ENCODE results near the gene AHNAK.
A peak's percentile ranks its signal among the peaks of the same experiment; 100 is the strongest.

AHNAK gene

GRCh38 chr11:62498492-62499286 lies 47.9 kb downstream of the AHNAK start:
- H3K27ac ChIP-seq = peak overlapping the region; percentile 90
- POLR2A ChIA-PET (ENCODE audit: low non-redundant PET) = interaction anchor here (0.6 to 1.3 kb wide), 2 partner anchors 55 to 59 kb away, joined by 3 to 4 read pairs; no protein-coding TSS in a partner anchor
- CTCF ChIA-PET = interaction anchor here (0.5 to 2.3 kb wide), 5 partner anchors 44 to 1345 kb away, joined by 3 to 13 read pairs (median 3); no protein-coding TSS in a partner anchor
- DNase-seq (ENCODE audit: low spot score) = no peak
- TF ChIP-seq CTCF (conservative IDR thresholded peaks at IDR 0.05; ENCODE audit: low read depth) = no peak

DNA sequence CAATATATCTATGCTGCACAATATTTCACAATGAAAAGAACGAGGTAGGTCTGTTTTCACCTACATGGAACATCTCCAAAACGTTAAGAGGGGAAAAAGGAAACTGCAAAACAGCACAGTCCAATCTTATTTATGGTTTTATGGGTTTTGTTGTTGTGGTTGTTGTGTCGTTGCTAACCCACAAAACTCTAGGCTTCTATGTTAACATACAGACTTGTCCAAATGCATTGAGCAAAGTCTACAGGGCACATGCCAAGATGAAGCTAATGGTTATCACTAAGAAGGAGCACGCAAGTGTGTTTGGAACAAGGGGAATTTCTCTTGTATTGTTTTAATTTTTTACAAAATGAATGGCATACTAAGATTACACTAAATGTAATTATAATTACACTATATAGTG lies 48.6 kb downstream of the AHNAK start:
- POLR2A ChIA-PET (ENCODE audit: low non-redundant PET) = no interaction called here
- CTCF ChIA-PET = interaction anchor here (0.6 to 2.1 kb wide), 6 partner anchors 10 to 1344 kb away, joined by 3 to 13 read pairs (median 6); no protein-coding TSS in a partner anchor
- TF ChIP-seq CTCF (conservative IDR thresholded peaks at IDR 0.05; ENCODE audit: low read depth) = no peak
- no peak for DNase-seq (ENCODE audit: low spot score)
- H3K27ac ChIP-seq = peak overlapping the region; percentile 76

GRCh38 chr11:62497132-62497801 lies 49.3 kb downstream of the AHNAK start:
- H3K27ac ChIP-seq = peak overlapping the region; percentile 76
- TF ChIP-seq CTCF (conservative IDR thresholded peaks at IDR 0.05; ENCODE audit: low read depth) = peak; percentile 61; the same call in 1 of the 2 replicates
- ChIA-PET POLR2A (ENCODE audit: low non-redundant PET) (no interaction called here), CTCF (interaction anchor here (0.6 to 2.1 kb wide), 8 partner anchors 10 to 1605 kb away, joined by 3 to 13 read pairs (median 6); no protein-coding TSS in a partner anchor)
- peak; percentile 76 for DNase-seq (ENCODE audit: low spot score)

GRCh38 chr11:62496676-62497075 lies 49.9 kb downstream of the AHNAK start:
- peak overlapping the region; percentile 76 for H3K27ac ChIP-seq
- ChIA-PET CTCF (interaction anchor here (0.6 to 2.1 kb wide), 6 partner anchors 10 to 72 kb away, joined by 3 to 13 read pairs (median 7); no protein-coding TSS in a partner anchor), POLR2A (ENCODE audit: low non-redundant PET) (no interaction called here)
- DNase-seq (ENCODE audit: low spot score) = no peak
- TF ChIP-seq CTCF (conservative IDR thresholded peaks at IDR 0.05; ENCODE audit: low read depth) = no peak

GRCh38 chr11:62494246-62494645 lies 52.4 kb downstream of the AHNAK start:
- no peak for DNase-seq (ENCODE audit: low spot score)
- no peak for TF ChIP-seq CTCF (conservative IDR thresholded peaks at IDR 0.05; ENCODE audit: low read depth)
- ChIA-PET CTCF (no interaction called here), POLR2A (ENCODE audit: low non-redundant PET) (no interaction called here)
- H3K27ac ChIP-seq = no peak overlapping the region; the same call in 1 of the 2 replicates

GRCh38 chr11:62493801-62494200 lies 52.8 kb downstream of the AHNAK start:
- no peak for TF ChIP-seq CTCF (conservative IDR thresholded peaks at IDR 0.05; ENCODE audit: low read depth)

More at GRCh38 chr11:62493801-62494200, 52.8 kb downstream of the AHNAK start:
- H3K27ac ChIP-seq = no peak overlapping the region
- no peak for DNase-seq (ENCODE audit: low spot score)
- POLR2A ChIA-PET (ENCODE audit: low non-redundant PET) = no interaction called here
- CTCF ChIA-PET = no interaction called here

All from RWPE1 (cell line).